Activated naive CD8-positive, alpha-beta T cell treated with anti-CD3 and anti-CD28 coated beads, Interleukin-2, amount 10 ng/mL, durations not matched to agents 7 days and 5 days (primary cell): Measurements from ENCODE around the gene RTEL1. TPM values are rescaled to one million over a fixed set of nuclear protein-coding genes. Genes with fewer than 3 reads are reported as not detected.

Experiments used
- total RNA-seq, 2 experiments: library from RNA; stranded (reverse); gene quantifications; one replicate each; pipeline ENCODE4 v1.2.3, GENCODE V29; 2021

The RTEL1 gene
- total RNA-seq, 2 experiments from 2014 or later, result 41.3 to 41.5 TPM

Other genes starting within 250 kb of the RTEL1 start
- under 1 TPM; 0.19 to 0.37 TPM for gene KCNQ2, start 185.7 kb upstream of the RTEL1 start, total RNA-seq
- under 1 TPM in 1 of 2 experiments, not detected in 1; 0.26 TPM for gene EEF1A2, start 159.2 kb upstream of the RTEL1 start, total RNA-seq
- 100 to 1,000 TPM; 242 to 248 TPM for gene PPDPF, start 137.5 kb upstream of the RTEL1 start, total RNA-seq
- gene PTK6, start 120.9 kb upstream of the RTEL1 start, total RNA-seq, result under 1 TPM; 0.11 to 0.31 TPM
- gene SRMS, start 110.6 kb upstream of the RTEL1 start, total RNA-seq, result not detected
- gene FNDC11, start 104.2 kb upstream of the RTEL1 start, total RNA-seq, result under 1 TPM; 0.48 to 0.55 TPM
- 100 to 1,000 TPM; 118 to 128 TPM for gene HELZ2, start 84.1 kb upstream of the RTEL1 start, total RNA-seq
- gene GMEB2, start 31.2 kb upstream of the RTEL1 start, total RNA-seq, result 10 to 100 TPM; 20.5 to 21.6 TPM
- 10 to 100 TPM; 42.1 to 45.6 TPM for gene STMN3, start 4.9 kb upstream of the RTEL1 start, total RNA-seq
- gene TNFRSF6B, start 38.3 kb downstream of the RTEL1 start, total RNA-seq, result not detected
- gene ARFRP1, start 49.7 kb downstream of the RTEL1 start, total RNA-seq, result 10 to 100 TPM; 68.8 to 73.1 TPM
- 10 to 100 TPM; 43.0 to 44.5 TPM for gene ZGPAT, start 49.7 kb downstream of the RTEL1 start, total RNA-seq
- gene LIME1, start 78.4 kb downstream of the RTEL1 start, total RNA-seq, result 100 to 1,000 TPM; 144 to 159 TPM
- gene SLC2A4RG, start 81.5 kb downstream of the RTEL1 start, total RNA-seq, result 100 to 1,000 TPM; 128 to 134 TPM
- under 1 TPM; 0.11 to 0.25 TPM for gene ZBTB46, start 173.0 kb downstream of the RTEL1 start, total RNA-seq
- not detected for gene ABHD16B, start 203.2 kb downstream of the RTEL1 start, total RNA-seq
- gene TPD52L2, start 207.0 kb downstream of the RTEL1 start, total RNA-seq, result 10 to 100 TPM; 37.9 to 39.5 TPM
- gene DNAJC5, start 236.8 kb downstream of the RTEL1 start, total RNA-seq, result 10 to 100 TPM; 48.3 to 49.2 TPM